Mammary epithelial cell (primary cell): ENCODE measurements around the gene PTPRT.

Experiments used
- CTCF ChIP-seq, 2 donors: IDR thresholded peaks in 1 of 2; conservative IDR thresholded peaks in 1 of 2; 2 replicates each; pipeline ENCODE4 v1.5.1; 2011 to 2012; ENCODE audit warnings: inconsistent platforms in 2 of 2, low read length in 2 of 2, mild to moderate bottlenecking in 2 of 2, control low read depth in 1 of 2, low read depth in 1 of 2; ENCODE audit not compliant: insufficient read depth in 1 of 2; ENCODE audit errors: extremely low read depth in 1 of 2
- EZH2 ChIP-seq: IDR thresholded peaks from 2 replicates; pipeline ENCODE4 v1.6.1; 2012; ENCODE audit warnings: low read length, inconsistent platforms, borderline replicate concordance

GRCh38 chr20:43003318-43003944, 186.3 kb downstream of the PTPRT start:
- TF ChIP-seq CTCF (conservative IDR thresholded peaks at IDR 0.05 in 1 of 2, IDR thresholded peaks at IDR 0.05 in 1 of 2; ENCODE audit: extremely low read depth in 1 of 2, insufficient read depth in 1 of 2, low read depth in 1 of 2, low read length in 2 of 2) (no peak), EZH2 (no peak)
